H1 (cell line): ENCODE measurements around the gene SEMA7A. TPM values are rescaled to one million over a fixed set of nuclear protein-coding genes. Genes with fewer than 3 reads are reported as not detected.
A peak's percentile ranks its signal among the peaks of the same experiment; 100 is the strongest.
"Not testable (repeated sequence)": the region's sequence is repeated elsewhere in the genome, so short reads cannot be mapped to it uniquely, and the experiment has no call there.

Source experiments
- CTCF ChIA-PET: fragments of 300-600 bp; sonication (Branson Sonifier 250); formaldehyde crosslinking; loops from one replicate; lab custom pipeline; 2021; ENCODE audit not compliant: partially characterized antibody; lab: Charles Lee
- POLR2A ChIA-PET: fragments of 300-600 bp; sonication (Branson Sonifier 250); formaldehyde crosslinking; loops from one replicate; lab custom pipeline; 2021; ENCODE audit warnings: inconsistent platforms; ENCODE audit not compliant: partially characterized antibody; lab: Charles Lee
- DNase-seq, 2 experiments: peaks; one replicate each; pipeline versions ENCODE4 v3.0.0 to v3.0.0-alpha.2; 2010 to 2022; ENCODE audit warnings: low spot score in 2 of 2, low read depth in 1 of 2, mixed read lengths in 1 of 2
- FAIRE-seq: peaks from 2 replicates; lab custom pipeline; 2011; peaks lifted over from hg19 to GRCh38; lab: Jason Lieb, UNC
- H2AFZ ChIP-seq: 2 replicates; pipeline ENCODE4 v1.8.1; 2012; ENCODE audit warnings: low read length, inconsistent platforms
- H2AK5ac ChIP-seq: 2 replicates; pipeline ENCODE4 v1.6.1; 2013; ENCODE audit warnings: low read depth, low read length
- H2BK120ac ChIP-seq: replicated peaks from 2 replicates; pipeline ENCODE3; 2013; ENCODE audit warnings: low read depth, low read length, inconsistent platforms
- H2BK12ac ChIP-seq: 2 replicates; pipeline ENCODE4 v1.6.1; 2013; ENCODE audit warnings: low read depth, low read length
- H2BK15ac ChIP-seq: 2 replicates; pipeline ENCODE4 v1.6.1; 2013; ENCODE audit warnings: low read length
- H2BK20ac ChIP-seq: 2 replicates; pipeline ENCODE4 v1.6.1; 2013; ENCODE audit warnings: low read length
- H2BK5ac ChIP-seq: 2 replicates; pipeline ENCODE4 v1.6.1; 2013; ENCODE audit warnings: low read depth, low read length
- H3K14ac ChIP-seq: 2 replicates; pipeline ENCODE4 v1.6.1; 2013; ENCODE audit warnings: inconsistent platforms; ENCODE audit not compliant: insufficient read length
- H3K18ac ChIP-seq: 2 replicates; pipeline ENCODE4 v1.6.1; 2013; ENCODE audit warnings: low read length; ENCODE audit errors: extremely low read depth
- H3K23ac ChIP-seq: 2 replicates; pipeline ENCODE4 v1.6.1; 2013; ENCODE audit warnings: inconsistent platforms; ENCODE audit not compliant: insufficient read length
- H3K23me2 ChIP-seq: 2 replicates; pipeline ENCODE4 v1.6.1; 2013; ENCODE audit warnings: low read depth, low read length
- H3K27ac ChIP-seq: 2 replicates; pipeline ENCODE4 v1.6.1; 2011; ENCODE audit warnings: low read depth, low read length, inconsistent platforms
- H3K27me3 ChIP-seq, 4 experiments: replicated peaks in 1 of 4; 1 replicate in 1 of 4; 2 replicates in 3 of 4; pipeline versions ENCODE4 v1.6.1 to v1.8.1; 2011 to 2013; ENCODE audit warnings: low read length in 3 of 4, mild to moderate bottlenecking in 3 of 4, inconsistent platforms in 2 of 4, mixed read lengths in 2 of 4, moderate library complexity in 1 of 4; ENCODE audit not compliant: control insufficient read depth in 3 of 4, insufficient read depth in 3 of 4; ENCODE audit errors: extremely low read depth in 1 of 4
- H3K36me3 ChIP-seq, 4 experiments: 2 replicates each; pipeline versions ENCODE4 v1.6.1 to v1.8.1; 2011 to 2013; ENCODE audit warnings: mild to moderate bottlenecking in 4 of 4, low read length in 3 of 4, moderate library complexity in 2 of 4, control low read depth in 1 of 4, inconsistent platforms in 1 of 4; ENCODE audit not compliant: insufficient read depth in 4 of 4, control insufficient read depth in 2 of 4
- H3K4ac ChIP-seq: replicated peaks from 2 replicates; pipeline ENCODE3; 2013; ENCODE audit warnings: low read length, low read depth, mixed read lengths, inconsistent platforms; ENCODE audit not compliant: insufficient read length
- H3K4me1 ChIP-seq, 4 experiments: replicated peaks in 1 of 4; 1 replicate in 1 of 4; 2 replicates in 3 of 4; pipeline versions ENCODE4 v1.6.1 to v1.8.1; 2011 to 2013; ENCODE audit warnings: low read length in 3 of 4, inconsistent platforms in 2 of 4, mixed read lengths in 1 of 4; ENCODE audit not compliant: insufficient read depth in 4 of 4, control insufficient read depth in 3 of 4
- H3K4me2 ChIP-seq, 2 experiments: 2 replicates each; pipeline versions ENCODE4 v1.6.1 to v1.8.1; 2011 to 2013; ENCODE audit warnings: low read depth in 2 of 2, low read length in 2 of 2, control low read depth in 1 of 2, inconsistent platforms in 1 of 2, mild to moderate bottlenecking in 1 of 2; ENCODE audit not compliant: insufficient read depth in 1 of 2
- H3K4me3 ChIP-seq, 4 experiments: fragments of 200-600, 300-600 bp in 1 of 4; sonication (generic), shearing (Covaris generic), sonication (Bioruptor Twin) in 1 of 4; 2 replicates each; pipeline versions ENCODE4 v1.5.1 to v1.8.1; 2011 to 2016; ENCODE audit warnings: low read length in 4 of 4, low read depth in 3 of 4, control low read depth in 2 of 4, inconsistent platforms in 2 of 4, mild to moderate bottlenecking in 2 of 4, mixed read lengths in 1 of 4, moderate library complexity in 1 of 4; ENCODE audit not compliant: insufficient read depth in 2 of 4; ENCODE audit errors: extremely low read depth in 1 of 4
- H3K56ac ChIP-seq: replicated peaks from 2 replicates; pipeline ENCODE3; 2013; ENCODE audit warnings: low read depth, mild to moderate bottlenecking, mixed read lengths, low read length, inconsistent platforms; ENCODE audit not compliant: insufficient read length
- H3K79me1 ChIP-seq: 2 replicates; pipeline ENCODE4 v1.6.1; 2013; ENCODE audit warnings: low read depth, low read length, control low read depth
- H3K79me2 ChIP-seq, 2 experiments: 2 replicates each; pipeline versions ENCODE4 v1.6.1 to v1.8.1; 2012 to 2013; ENCODE audit warnings: low read length in 2 of 2, mild to moderate bottlenecking in 2 of 2, inconsistent platforms in 1 of 2; ENCODE audit not compliant: insufficient read depth in 2 of 2, control insufficient read depth in 1 of 2
- H3K9ac ChIP-seq, 4 experiments: replicated peaks in 1 of 4; 1 replicate in 1 of 4; 2 replicates in 3 of 4; pipeline versions ENCODE4 v1.6.1 to v1.8.1; 2011 to 2013; ENCODE audit warnings: low read depth in 3 of 4, low read length in 3 of 4, control low read depth in 2 of 4, mild to moderate bottlenecking in 2 of 4, moderate library complexity in 2 of 4, inconsistent platforms in 1 of 4; ENCODE audit errors: extremely low read depth in 1 of 4
- H3K9me3 ChIP-seq, 2 experiments: 2 replicates each; pipeline versions ENCODE4 v1.6.1 to v1.8.1; 2012 to 2013; ENCODE audit warnings: mild to moderate bottlenecking in 2 of 2, moderate library complexity in 2 of 2, control low read depth in 1 of 2, inconsistent platforms in 1 of 2, low read depth in 1 of 2, low read length in 1 of 2, mixed read lengths in 1 of 2; ENCODE audit not compliant: insufficient read depth in 2 of 2
- H4K20me1 ChIP-seq, 2 experiments: replicated peaks in 1 of 2; 2 replicates each; pipeline versions ENCODE3 to v1.8.1; 2011 to 2013; ENCODE audit warnings: inconsistent platforms in 2 of 2, low read length in 2 of 2, mild to moderate bottlenecking in 1 of 2; ENCODE audit not compliant: insufficient read depth in 2 of 2, control insufficient read depth in 1 of 2
- H4K5ac ChIP-seq: 2 replicates; pipeline ENCODE4 v1.6.1; 2013; ENCODE audit warnings: low read length, low read depth, mixed read lengths, inconsistent platforms; ENCODE audit not compliant: insufficient read length
- H4K8ac ChIP-seq: 2 replicates; pipeline ENCODE4 v1.8.0; 2013; ENCODE audit warnings: mild to moderate bottlenecking, moderate library complexity, low read length, inconsistent platforms; ENCODE audit not compliant: insufficient read depth; ENCODE audit errors: extremely low read depth
- H4K91ac ChIP-seq: replicated peaks from 2 replicates; pipeline ENCODE3; 2013; ENCODE audit warnings: low read length, mixed read lengths, inconsistent platforms; ENCODE audit not compliant: insufficient read length
- HDAC2 ChIP-seq, 2 experiments: fragments of 300-600 bp in 1 of 2; sonication (generic) in 1 of 2; IDR thresholded peaks; 2 replicates each; pipeline ENCODE4 v1.6.1; 2011 to 2012; ENCODE audit warnings: low read depth in 2 of 2, low read length in 2 of 2, mild to moderate bottlenecking in 2 of 2, moderate library complexity in 2 of 2, borderline replicate concordance in 1 of 2, inconsistent platforms in 1 of 2
- MAX ChIP-seq: IDR thresholded peaks from 2 replicates; pipeline ENCODE4 v1.6.1; 2012; ENCODE audit warnings: inconsistent platforms
- TEAD4 ChIP-seq: IDR thresholded peaks from 2 replicates; pipeline ENCODE4 v1.6.1; 2012; ENCODE audit warnings: low read depth, low read length, inconsistent platforms, mixed read lengths
- WGBS, 2 experiments: shearing (Covaris generic) in 1 of 2; methylation state at CpG; one replicate each; pipeline versions ENCODE4 v1.1.6 to v1.1.7; 2013 to 2015; ENCODE audit warnings: low lambda C conversion rate in 2 of 2, mixed read lengths in 2 of 2, inconsistent platforms in 1 of 2, low coverage in 1 of 2, missing lambda C conversion rate in 1 of 2; ENCODE audit not compliant: insufficient replicate concordance in 2 of 2, insufficient coverage in 1 of 2, insufficient read length in 1 of 2; ENCODE audit errors: extremely low coverage in 1 of 2, missing lambda C conversion rate in 1 of 2; 5-methylcytosine and 5-hydroxymethylcytosine counted together
- polyA plus RNA-seq, 7 experiments: library from polyadenylated mRNA; depleted of rRNA in 3 of 7; stranded (reverse) in 5 of 7; unstranded in 2 of 7; fragments of >200 nt in 5 of 7; fragments of 200-250 nt in 2 of 7; gene quantifications; 1 replicate in 5 of 7; 2 replicates in 1 of 7; 4 replicates in 1 of 7; pipeline versions ENCODE4 v1.2.1 to v1.2.3, GENCODE V29; 2011 to 2013; ENCODE audit warnings: missing spikeins in 2 of 7, mixed read lengths in 2 of 7
- total RNA-seq: library from RNA; stranded (reverse); fragmentation: NEBNext Ultra II Directional; extraction: Animal tissue kit (Norgen Biotek cat#: 25700); gene quantifications from 2 replicates; pipeline ENCODE4 v1.2.1, GENCODE V29; 2021

The SEMA7A gene
- total and polyA plus RNA-seq, 2 of the 8 experiments (the other 6 are each of a cell fraction or from before 2014, with no cell fraction given): 10.7 to 15.0 TPM

- POLR2A ChIA-PET: interaction anchor here (1.1 kb wide), 1 partner anchor 9 kb away, joined by 4 read pairs; the partner anchor contains the start of gene CYP11A1
- H3K9me3 ChIP-seq, H3K56ac ChIP-seq, H3K27me3 ChIP-seq, H3K23ac ChIP-seq, H2BK15ac ChIP-seq, H4K5ac ChIP-seq, H3K36me3 ChIP-seq, H2AFZ ChIP-seq, H4K8ac ChIP-seq, H3K9ac ChIP-seq, H3K18ac ChIP-seq, DNase-seq, H2BK20ac ChIP-seq, H2BK12ac ChIP-seq, H4K20me1 ChIP-seq, H3K14ac ChIP-seq, H3K79me1 ChIP-seq, FAIRE-seq, H3K27ac ChIP-seq, H3K79me2 ChIP-seq, H2AK5ac ChIP-seq, H2BK120ac ChIP-seq, H3K23me2 ChIP-seq, H4K91ac ChIP-seq, H3K4ac ChIP-seq: not testable (repeated sequence)
- Histone ChIP-seq H3K4me3 (0 out of 8 replicates have a peak overlapping the region, but pooled peaks of 1 of the 4 experiments have one; percentile 12), H3K4me1 (peaks cover 0 to 17% (median 5%) of the 10 kb centered on the region in 4 experiments; a peak in 6 of 7 replicates), H3K4me2 (peak overlapping the region; percentile 27 to 37; a peak in 2 of 4 replicates), H2BK5ac (0 out of 2 replicates have a peak overlapping the region, but pooled peaks have one; percentile 60)
- TF ChIP-seq TEAD4: 0 out of 2 replicates have a peak, but pooled peaks have one; percentile 9
- 0 out of 4 replicates have a peak, but pooled peaks of 1 of the 2 experiments have one; percentile 46 for TF ChIP-seq HDAC2 (IDR thresholded peaks at IDR 0.05; ENCODE audit: borderline replicate concordance in 1 of 2, low read depth in 2 of 2, low read length in 2 of 2)
- TF ChIP-seq MAX: 0 out of 2 replicates have a peak, but pooled peaks have one; percentile 11
- CTCF ChIA-PET: interaction anchor here (0.9 to 1.6 kb wide), 6 partner anchors 8 to 307 kb away, joined by 3 to 5 read pairs (median 3); no protein-coding TSS in a partner anchor
- WGBS, 2 experiments: 27% methylated on average over 6 of the region's 6 CpGs; no CpG with 5 or more reads in 1 of the 2 experiments
Observed at GRCh38 chr15:74359376-74359775, 74.4 kb downstream of the SEMA7A start.
